ENCODE results near the gene DGCR8. TPM values are rescaled to one million over a fixed set of nuclear protein-coding genes. Genes with fewer than 3 reads are reported as not detected.

DGCR8 gene
- polyA plus RNA-seq, 2 of the 4 experiments (the other 2 are of a cell fraction) = 18.1 to 21.3 TPM

- TF ChIP-seq MAX (IDR thresholded peaks at IDR 0.05) = no peak
- no peak for TF ChIP-seq ZFP36 (IDR thresholded peaks at IDR 0.05; ENCODE audit: borderline replicate concordance, partially characterized antibody)
- no peak for TF ChIP-seq EHF (CRISPR knock-in tag; IDR thresholded peaks at IDR 0.05)
- TF ChIP-seq SMC3 (IDR thresholded peaks at IDR 0.05) = no peak
- TF ChIP-seq PHF8 (IDR thresholded peaks at IDR 0.05; ENCODE audit: borderline replicate concordance, low read depth) = no peak
- ATAC-seq (no peak), FAIRE-seq (no peak), DNase-seq (ENCODE audit: low read depth in 1 of 2, low spot score in 1 of 2) (no peak)
- Histone ChIP-seq H3K4me3 (no peak overlapping the region), H3K4me2 (no peak overlapping the region), H3K4me1 (no peaks in the 10 kb centered on the region), H3K9me3 (no peaks in the 10 kb centered on the region), H3K27ac (no peak overlapping the region)
- POLR2A ChIA-PET = no interaction called here
- CTCF ChIA-PET = interaction anchor here (1.2 kb wide), 1 partner anchor 11 kb away, joined by 3 read pairs; no protein-coding TSS in a partner anchor
- WGBS (ENCODE audit: missing lambda C conversion rate) = 89% methylated on average over 10 of the region's 17 CpGs
Measured at GRCh38 chr22:20140521-20140964, 60.5 kb downstream of the DGCR8 start.

GRCh38 chr22:20141186-20142077 is 61.4 kb downstream of the DGCR8 start:
- TF ChIP-seq SREBF2 (IDR thresholded peaks at IDR 0.05) (no peak), CEBPB (IDR thresholded peaks at IDR 0.05) (no peak), CTCF (IDR thresholded peaks at IDR 0.05) (no peak), HOXA7 (CRISPR knock-in tag; IDR thresholded peaks at IDR 0.05) (no peak), PHF8 (IDR thresholded peaks at IDR 0.05; ENCODE audit: borderline replicate concordance, low read depth) (no peak), MAFK (IDR thresholded peaks at IDR 0.05; ENCODE audit: partially characterized antibody) (no peak), ZNF302 (CRISPR knock-in tag; IDR thresholded peaks at IDR 0.05) (no peak), RARB (CRISPR knock-in tag; IDR thresholded peaks at IDR 0.05) (no peak), MAX (IDR thresholded peaks at IDR 0.05) (no peak), TFCP2L1 (CRISPR knock-in tag; IDR thresholded peaks at IDR 0.05) (no peak), NFE2L2 (conservative IDR thresholded peaks at IDR 0.05; ENCODE audit: low read length) (no peak), ESRRA (IDR thresholded peaks at IDR 0.05; ENCODE audit: borderline replicate concordance, low read length) (no peak), MAZ (IDR thresholded peaks at IDR 0.05; ENCODE audit: borderline replicate concordance, low read depth, low read length) (no peak), HES2 (IDR thresholded peaks at IDR 0.05) (no peak), HOXB13 (CRISPR knock-in tag; IDR thresholded peaks at IDR 0.05; ENCODE audit: low read depth) (no peak), MYC (IDR thresholded peaks at IDR 0.05; ENCODE audit: borderline replicate concordance, low read length) (no peak), CBX8 (IDR thresholded peaks at IDR 0.05) (no peak)
- CTCF ChIA-PET = interaction anchor here (0.6 kb wide), 1 partner anchor 547 kb away, joined by 4 read pairs; no protein-coding TSS in a partner anchor
- Histone ChIP-seq H3K4me3 (no peak overlapping the region), H3K4me1 (no peaks in the 10 kb centered on the region), H3K27ac (no peak overlapping the region), H3K9me3 (no peaks in the 10 kb centered on the region), H3K4me2 (no peak overlapping the region)
- FAIRE-seq (no peak), DNase-seq (ENCODE audit: low read depth in 1 of 2, low spot score in 1 of 2) (no peak), ATAC-seq (no peak)
- 74% methylated on average over 14 of the region's 22 CpGs for WGBS (ENCODE audit: missing lambda C conversion rate)
- POLR2A ChIA-PET = no interaction called here

Measured in A549 (cell line).